Measurements from ENCODE around the gene DZIP3.

GRCh38 chr3:108713816-108714215 is 124.3 kb downstream of the DZIP3 start:
- TF ChIP-seq POLR2A (IDR thresholded peaks at IDR 0.05): no peak
- TF ChIP-seq POLR2AphosphoS5 (IDR thresholded peaks at IDR 0.05): no peak
- no peak for TF ChIP-seq CTCF (IDR thresholded peaks at IDR 0.05 in 8 of 11, conservative IDR thresholded peaks at IDR 0.05 in 3 of 11)
